IMR-90 (cell line): Measurements from ENCODE around the gene PRKAG3. TPM values are rescaled to one million over a fixed set of nuclear protein-coding genes. Genes with fewer than 3 reads are reported as not detected.

ENCODE experiments used
- ATAC-seq: fragments of 200-7000 bp; cut with Tn5 transposase; 2 replicates; pipeline ENCODE4 v1.9.1; 2020; ENCODE audit warnings: low read depth, mild to moderate bottlenecking, moderate library complexity
- BruUV-seq: library from RNA; stranded (reverse); fragments of 400-500 nt; replicated peaks from 2 replicates; lab custom pipeline; 2021; lab: Mats Ljungman, UMichigan
- CTCF ChIA-PET: fragments of 300-600 bp; formaldehyde crosslinking; extraction: SDS; loops from one replicate; lab custom pipeline; 2021; ENCODE audit warnings: antibody characterized with exemption; lab: Yijun Ruan, JAX
- POLR2A ChIA-PET: fragments of 300-600 bp; sonication (Branson Sonifier 250); formaldehyde crosslinking; loops from one replicate; lab custom pipeline; 2022; ENCODE audit warnings: antibody characterized with exemption; ENCODE audit not compliant: unreplicated experiment; lab: Charles Lee
- DNase-seq: peaks from one replicate; pipeline ENCODE4 v3.0.0; 2013
- H2AFZ ChIP-seq: replicated peaks from 2 replicates; pipeline ENCODE3; 2013; ENCODE audit warnings: low read length, mild to moderate bottlenecking; ENCODE audit not compliant: poor library complexity
- H2AK5ac ChIP-seq: 2 replicates; pipeline ENCODE4 v1.6.1; 2013; ENCODE audit warnings: low read depth, low read length, inconsistent platforms
- H2AK9ac ChIP-seq: replicated peaks from 2 replicates; pipeline ENCODE3; 2013; ENCODE audit warnings: mild to moderate bottlenecking, low read depth, low read length, moderate library complexity; ENCODE audit not compliant: poor library complexity
- H2BK120ac ChIP-seq: 2 replicates; pipeline ENCODE4 v1.6.1; 2013; ENCODE audit warnings: low read depth, low read length, inconsistent platforms
- H2BK15ac ChIP-seq: 3 replicates; pipeline ENCODE4 v1.6.1; 2013; ENCODE audit warnings: low read depth, low read length, inconsistent platforms
- H2BK20ac ChIP-seq: 2 replicates; pipeline ENCODE4 v1.6.1; 2013; ENCODE audit warnings: low read depth, mild to moderate bottlenecking, inconsistent platforms, low read length, moderate library complexity
- H2BK5ac ChIP-seq: 2 replicates; pipeline ENCODE4 v1.6.1; 2013; ENCODE audit warnings: mild to moderate bottlenecking, low read depth, low read length, inconsistent platforms; ENCODE audit not compliant: poor library complexity, severe bottlenecking
- H3K14ac ChIP-seq: replicated peaks from 2 replicates; pipeline ENCODE4 v1.6.1; 2013; ENCODE audit warnings: low read depth, low read length, inconsistent platforms
- H3K18ac ChIP-seq: 2 replicates; pipeline ENCODE4 v1.6.1; 2013; ENCODE audit warnings: low read depth, low read length, control low read depth
- H3K23ac ChIP-seq: 2 replicates; pipeline ENCODE4 v1.6.1; 2013; ENCODE audit warnings: low read depth, low read length, inconsistent platforms
- H3K27ac ChIP-seq: 2 replicates; pipeline ENCODE4 v1.5.1; 2013; ENCODE audit warnings: mild to moderate bottlenecking, control low read depth, low read length; ENCODE audit not compliant: insufficient read depth
- H3K27me3 ChIP-seq: 2 replicates; pipeline ENCODE4 v1.6.1; 2013; ENCODE audit warnings: low read length; ENCODE audit not compliant: control insufficient read depth, insufficient read depth
- H3K36me3 ChIP-seq: 2 replicates; pipeline ENCODE4 v1.6.1; 2013; ENCODE audit warnings: low read length, mixed read lengths; ENCODE audit not compliant: control insufficient read depth, insufficient read depth
- H3K4ac ChIP-seq: 2 replicates; pipeline ENCODE4 v1.6.1; 2013; ENCODE audit warnings: low read depth, low read length, inconsistent platforms
- H3K4me1 ChIP-seq: 2 replicates; pipeline ENCODE4 v1.6.1; 2013; ENCODE audit warnings: low read length, mixed read lengths; ENCODE audit not compliant: control insufficient read depth, insufficient read depth
- H3K4me2 ChIP-seq: 2 replicates; pipeline ENCODE4 v1.6.1; 2013; ENCODE audit warnings: low read depth, mild to moderate bottlenecking, control low read depth, low read length, moderate library complexity
- H3K4me3 ChIP-seq: 2 replicates; pipeline ENCODE4 v1.5.1; 2013; ENCODE audit warnings: low read depth, mild to moderate bottlenecking, control low read depth, low read length, moderate library complexity; ENCODE audit not compliant: insufficient read depth
- H3K56ac ChIP-seq: 2 replicates; pipeline ENCODE4 v1.6.1; 2013; ENCODE audit warnings: low read length, inconsistent platforms; ENCODE audit not compliant: insufficient read depth; ENCODE audit errors: extremely low read depth
- H3K79me1 ChIP-seq, 2 experiments: 2 replicates each; pipeline ENCODE4 v1.6.1; 2013; ENCODE audit warnings: low read length in 2 of 2, inconsistent platforms in 1 of 2, low read depth in 1 of 2
- H3K9ac ChIP-seq: 2 replicates; pipeline ENCODE4 v1.6.1; 2013; ENCODE audit warnings: low read depth, low read length, control low read depth
- H3K9me1 ChIP-seq: 2 replicates; pipeline ENCODE4 v1.6.1; 2013; ENCODE audit warnings: low read length, inconsistent platforms; ENCODE audit not compliant: insufficient read depth
- H3K9me3 ChIP-seq: 2 replicates; pipeline ENCODE4 v1.6.1; 2013; ENCODE audit warnings: low read length; ENCODE audit not compliant: control insufficient read depth, insufficient read depth
- H4K20me1 ChIP-seq: 2 replicates; pipeline ENCODE4 v1.6.1; 2013; ENCODE audit warnings: low read length, inconsistent platforms; ENCODE audit not compliant: insufficient read depth
- H4K5ac ChIP-seq: 2 replicates; pipeline ENCODE4 v1.6.1; 2013; ENCODE audit warnings: mild to moderate bottlenecking, low read depth, low read length, control low read depth
- H4K8ac ChIP-seq, 2 experiments: 2 replicates each; pipeline ENCODE4 v1.6.1; 2013; ENCODE audit warnings: low read depth in 2 of 2, low read length in 2 of 2, control low read depth in 1 of 2, inconsistent platforms in 1 of 2
- H4K91ac ChIP-seq: 2 replicates; pipeline ENCODE4 v1.6.1; 2013; ENCODE audit warnings: low read depth, low read length, inconsistent platforms; ENCODE audit not compliant: insufficient read depth
- CEBPB ChIP-seq: IDR thresholded peaks from 2 replicates; pipeline ENCODE4 v1.6.1; 2012; ENCODE audit warnings: low read depth, low read length, improper control_type of control experiment
- CHD1 ChIP-seq: IDR thresholded peaks from 2 replicates; pipeline ENCODE4 v1.6.1; 2012; ENCODE audit warnings: low read depth, low read length, improper control_type of control experiment
- CTCF ChIP-seq: conservative IDR thresholded peaks from 2 replicates; pipeline ENCODE4 v1.5.1; 2012; ENCODE audit warnings: mild to moderate bottlenecking, low read depth, low read length, improper control_type of control experiment
- ELK1 ChIP-seq: fragments of 150-350 bp; IDR thresholded peaks from 2 replicates; pipeline ENCODE4 v1.6.1; 2016; ENCODE audit warnings: low read depth, mild to moderate bottlenecking, low read length, moderate library complexity, borderline replicate concordance
- FOS ChIP-seq: fragments of 150-350 bp; IDR thresholded peaks from 2 replicates; pipeline ENCODE4 v1.6.1; 2016; ENCODE audit warnings: low read depth, low read length
- MAFK ChIP-seq: IDR thresholded peaks from 2 replicates; pipeline ENCODE4 v1.6.1; 2012; ENCODE audit warnings: low read depth, low read length, improper control_type of control experiment
- MAZ ChIP-seq: IDR thresholded peaks from 2 replicates; pipeline ENCODE4 v1.6.1; 2012; ENCODE audit warnings: low read depth, mild to moderate bottlenecking, low read length, improper control_type of control experiment, moderate library complexity, borderline replicate concordance
- MXI1 ChIP-seq: IDR thresholded peaks from 2 replicates; pipeline ENCODE4 v1.6.1; 2012; ENCODE audit warnings: low read depth, mild to moderate bottlenecking, low read length, moderate library complexity, borderline replicate concordance
- NFE2L2 ChIP-seq: fragments of 150-350 bp; IDR thresholded peaks from 2 replicates; pipeline ENCODE4 v1.6.1; 2016; ENCODE audit warnings: low read depth, mild to moderate bottlenecking, low read length
- POLR2A ChIP-seq: IDR thresholded peaks from 2 replicates; pipeline ENCODE4 v1.6.1; 2012; ENCODE audit warnings: mild to moderate bottlenecking, low read depth, low read length
- RAD21 ChIP-seq: IDR thresholded peaks from 2 replicates; pipeline ENCODE4 v1.6.1; 2012; ENCODE audit warnings: low read length, improper control_type of control experiment
- RFX5 ChIP-seq: IDR thresholded peaks from 2 replicates; pipeline ENCODE4 v1.8.0; 2012; ENCODE audit warnings: low read depth, mild to moderate bottlenecking, low read length, moderate library complexity
- USF2 ChIP-seq: fragments of 150-350 bp; IDR thresholded peaks from 2 replicates; pipeline ENCODE4 v1.6.1; 2017; ENCODE audit warnings: mild to moderate bottlenecking, antibody characterized with exemption, low read length, low read depth
- WGBS, 2 experiments: methylation state at CpG; one replicate each; pipeline versions ENCODE4 v1.1.5 to v1.1.7; 2013; ENCODE audit warnings: missing lambda C conversion rate in 2 of 2; ENCODE audit not compliant: insufficient read length in 1 of 2; ENCODE audit errors: extremely low coverage in 2 of 2; 5-methylcytosine and 5-hydroxymethylcytosine counted together
- dilution Hi-C: fragments of 300-500 bp; cut with HindIII; formaldehyde crosslinking; loops from one replicate; pipeline ENCODE4 v1.14.3; 2018; ENCODE audit warnings: low sequenced_read_pairs; ENCODE audit not compliant: unreplicated experiment
- in situ Hi-C: fragments of 300-500 bp; cut with MboI; formaldehyde crosslinking; loops from 3 replicates; pipeline ENCODE4 v1.14.3; 2019; ENCODE audit warnings: low sequenced_read_pairs, inconsistent platforms, mixed read lengths
- intact Hi-C: fragments of 100-400 bp; cut with micrococcal nuclease; formaldehyde crosslinking; loops from 2 replicates; pipeline ENCODE4 v1.10.0; 2022
- polyA plus RNA-seq, 3 experiments: library from polyadenylated mRNA; depleted of rRNA; stranded (reverse); fragments of >200 nt; gene quantifications; 2 replicates each; pipeline ENCODE4 v1.2.3, GENCODE V29; 2012; ENCODE audit warnings: low replicate concordance in 1 of 3
- total RNA-seq: library from RNA; depleted of rRNA; stranded (reverse); fragments of >200 nt; gene quantifications from 2 replicates; pipeline ENCODE4 v1.2.3, GENCODE V29; 2012

The PRKAG3 gene
- total and polyA plus RNA-seq, 2 of the 4 experiments (the other 2 are of a cell fraction) = not detected

GRCh38 chr2:218814540-218815243 lies 16.9 kb downstream of the PRKAG3 start:
- dilution Hi-C loops (no loop called here), in situ Hi-C loops (no loop called here), intact Hi-C loops (no loop called here)
- no peak for DNase-seq
- Histone ChIP-seq H4K8ac (no peak overlapping the region), H3K14ac (no peak overlapping the region), H3K9me1 (peaks cover under 1% of the 10 kb centered on the region; the same call in 1 of the 2 replicates), H3K27me3 (no peaks in the 10 kb centered on the region; the same call in 1 of the 2 replicates), H2BK5ac (no peak overlapping the region), H2AK9ac (no peak overlapping the region), H4K5ac (no peak overlapping the region), H3K56ac (no peak overlapping the region), H3K9ac (no peak overlapping the region), H3K23ac (no peak overlapping the region), H2BK15ac (no peak overlapping the region), H3K4ac (no peak overlapping the region), H3K27ac (no peak overlapping the region), H3K9me3 (no peaks in the 10 kb centered on the region), H3K36me3 (peaks cover 27% of the 10 kb centered on the region), H2BK120ac (no peak overlapping the region), H4K91ac (no peak overlapping the region), H2AFZ (no peak overlapping the region), H3K4me3 (no peak overlapping the region), H4K20me1 (no peaks in the 10 kb centered on the region), H3K18ac (no peak overlapping the region), H2BK20ac (no peak overlapping the region), H2AK5ac (no peak overlapping the region), H3K4me2 (no peak overlapping the region), H3K79me1 (no peaks in the 10 kb centered on the region), H3K4me1 (no peaks in the 10 kb centered on the region; the same call in 1 of the 2 replicates)
- TF ChIP-seq MXI1 (no peak), USF2 (no peak), CHD1 (no peak), ELK1 (no peak), FOS (no peak), RAD21 (no peak), MAZ (no peak), CTCF (no peak), CEBPB (no peak), RFX5 (no peak), NFE2L2 (no peak), MAFK (no peak), POLR2A (no peak)
- ChIA-PET CTCF (no interaction called here), POLR2A (no interaction called here)
- 93% methylated on average over 3 of the region's 13 CpGs; no CpG with 5 or more reads in 1 of the 2 experiments for WGBS, 2 experiments
- BruUV-seq = no TSS peak
- no peak for ATAC-seq
